Calu3 (cell line): ENCODE data around the gene ANO9. TPM values are rescaled to one million over a fixed set of nuclear protein-coding genes. Genes with fewer than 3 reads are reported as not detected.
"Not testable (repeated sequence)": the region's sequence is repeated elsewhere in the genome, so short reads cannot be mapped to it uniquely, and the experiment has no call there.

Experiments
- BruUV-seq: library from RNA; stranded (reverse); fragments of 400-500 nt; replicated peaks from 2 replicates; lab custom pipeline; 2021; lab: Mats Ljungman, UMichigan
- CTCF ChIA-PET: fragments of 300-600 bp; sonication (Branson Sonifier 250); formaldehyde crosslinking; loops from one replicate; lab custom pipeline; 2022; ENCODE audit warnings: antibody characterized with exemption; lab: Charles Lee
- DNase-seq: peaks from one replicate; pipeline ENCODE4 v3.0.0; 2022
- H3K27ac Mint-ChIP-seq: one replicate; pipeline ENCODE4 v1.8.0; 2022; ENCODE audit warnings: mixed read lengths; ENCODE audit not compliant: unreplicated experiment
- H3K27me3 Mint-ChIP-seq: one replicate; pipeline ENCODE4 v1.8.0; 2022; ENCODE audit warnings: mixed read lengths; ENCODE audit not compliant: unreplicated experiment
- H3K36me3 Mint-ChIP-seq: one replicate; pipeline ENCODE4 v1.8.0; 2022; ENCODE audit warnings: mild to moderate bottlenecking, moderate library complexity, mixed read lengths; ENCODE audit not compliant: insufficient read depth, unreplicated experiment
- H3K4me1 Mint-ChIP-seq: one replicate; pipeline ENCODE4 v1.8.0; 2022; ENCODE audit warnings: mild to moderate bottlenecking, low read depth, mixed read lengths; ENCODE audit not compliant: unreplicated experiment
- H3K4me3 Mint-ChIP-seq: one replicate; pipeline ENCODE4 v1.8.0; 2022; ENCODE audit warnings: mild to moderate bottlenecking, low read depth, moderate library complexity, mixed read lengths; ENCODE audit not compliant: unreplicated experiment
- H3K9me3 Mint-ChIP-seq: one replicate; pipeline ENCODE4 v1.8.0; 2022; ENCODE audit warnings: low read depth, mixed read lengths; ENCODE audit not compliant: unreplicated experiment
- intact Hi-C: fragments of 100-400 bp; cut with micrococcal nuclease; formaldehyde crosslinking; loops from one replicate; pipeline ENCODE4 v1.10.0; 2022; ENCODE audit not compliant: unreplicated experiment
- total RNA-seq: library from RNA; stranded (reverse); gene quantifications from 2 replicates; pipeline ENCODE4 v1.2.3, GENCODE V29; 2022
- TF ChIP-seq, protein P1 (sequence below): fragments of 200-600 bp; IDR thresholded peaks from one replicate; pipeline ENCODE4 v1.8.0; 2022; ENCODE audit warnings: antibody characterized with exemption; ENCODE audit not compliant: unreplicated experiment

Gene ANO9
- total RNA-seq, 1 experiment from 2014 or later = 27.2 TPM

DNA sequence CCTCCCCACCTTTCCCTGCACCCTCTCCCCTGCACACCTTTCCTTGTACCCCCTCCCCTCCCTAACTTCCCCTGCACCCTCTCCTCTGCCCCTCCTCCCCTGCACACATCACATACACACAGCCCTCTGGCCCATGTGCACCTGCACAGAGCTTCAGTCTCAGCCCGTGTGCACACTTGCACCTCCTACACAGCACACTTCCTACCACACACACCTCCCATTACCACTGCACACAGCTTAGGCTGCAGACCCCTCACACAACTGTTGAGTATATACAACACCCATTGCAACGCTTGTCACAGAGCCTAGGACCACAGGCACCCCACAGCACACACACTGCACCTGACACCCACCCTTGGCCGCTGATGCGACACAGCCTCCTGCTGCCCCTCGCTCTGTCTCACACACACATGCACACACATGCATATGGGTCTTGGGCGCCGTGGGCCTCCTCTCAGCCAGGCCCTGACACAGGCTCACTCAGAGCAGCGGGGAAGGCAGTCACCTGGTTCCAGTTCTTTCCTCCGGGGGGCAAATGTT, 27.4 kb downstream of the ANO9 start:
- TF ChIP-seq, protein P1, sequence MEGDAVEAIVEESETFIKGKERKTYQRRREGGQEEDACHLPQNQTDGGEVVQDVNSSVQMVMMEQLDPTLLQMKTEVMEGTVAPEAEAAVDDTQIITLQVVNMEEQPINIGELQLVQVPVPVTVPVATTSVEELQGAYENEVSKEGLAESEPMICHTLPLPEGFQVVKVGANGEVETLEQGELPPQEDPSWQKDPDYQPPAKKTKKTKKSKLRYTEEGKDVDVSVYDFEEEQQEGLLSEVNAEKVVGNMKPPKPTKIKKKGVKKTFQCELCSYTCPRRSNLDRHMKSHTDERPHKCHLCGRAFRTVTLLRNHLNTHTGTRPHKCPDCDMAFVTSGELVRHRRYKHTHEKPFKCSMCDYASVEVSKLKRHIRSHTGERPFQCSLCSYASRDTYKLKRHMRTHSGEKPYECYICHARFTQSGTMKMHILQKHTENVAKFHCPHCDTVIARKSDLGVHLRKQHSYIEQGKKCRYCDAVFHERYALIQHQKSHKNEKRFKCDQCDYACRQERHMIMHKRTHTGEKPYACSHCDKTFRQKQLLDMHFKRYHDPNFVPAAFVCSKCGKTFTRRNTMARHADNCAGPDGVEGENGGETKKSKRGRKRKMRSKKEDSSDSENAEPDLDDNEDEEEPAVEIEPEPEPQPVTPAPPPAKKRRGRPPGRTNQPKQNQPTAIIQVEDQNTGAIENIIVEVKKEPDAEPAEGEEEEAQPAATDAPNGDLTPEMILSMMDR = no peak
- intact Hi-C loops = no loop called here
- H3K4me3 Mint-ChIP-seq = no peak overlapping the region
- BruUV-seq = no TSS peak
- CTCF ChIA-PET = no interaction called here
- H3K9me3 Mint-ChIP-seq = no peaks in the 10 kb centered on the region
- no peaks in the 10 kb centered on the region for H3K27me3 Mint-ChIP-seq
- H3K36me3 Mint-ChIP-seq = peaks cover 42% of the 10 kb centered on the region
- H3K4me1 Mint-ChIP-seq = peaks cover 7% of the 10 kb centered on the region
- H3K27ac Mint-ChIP-seq = no peak overlapping the region
- DNase-seq = no peak

DNA sequence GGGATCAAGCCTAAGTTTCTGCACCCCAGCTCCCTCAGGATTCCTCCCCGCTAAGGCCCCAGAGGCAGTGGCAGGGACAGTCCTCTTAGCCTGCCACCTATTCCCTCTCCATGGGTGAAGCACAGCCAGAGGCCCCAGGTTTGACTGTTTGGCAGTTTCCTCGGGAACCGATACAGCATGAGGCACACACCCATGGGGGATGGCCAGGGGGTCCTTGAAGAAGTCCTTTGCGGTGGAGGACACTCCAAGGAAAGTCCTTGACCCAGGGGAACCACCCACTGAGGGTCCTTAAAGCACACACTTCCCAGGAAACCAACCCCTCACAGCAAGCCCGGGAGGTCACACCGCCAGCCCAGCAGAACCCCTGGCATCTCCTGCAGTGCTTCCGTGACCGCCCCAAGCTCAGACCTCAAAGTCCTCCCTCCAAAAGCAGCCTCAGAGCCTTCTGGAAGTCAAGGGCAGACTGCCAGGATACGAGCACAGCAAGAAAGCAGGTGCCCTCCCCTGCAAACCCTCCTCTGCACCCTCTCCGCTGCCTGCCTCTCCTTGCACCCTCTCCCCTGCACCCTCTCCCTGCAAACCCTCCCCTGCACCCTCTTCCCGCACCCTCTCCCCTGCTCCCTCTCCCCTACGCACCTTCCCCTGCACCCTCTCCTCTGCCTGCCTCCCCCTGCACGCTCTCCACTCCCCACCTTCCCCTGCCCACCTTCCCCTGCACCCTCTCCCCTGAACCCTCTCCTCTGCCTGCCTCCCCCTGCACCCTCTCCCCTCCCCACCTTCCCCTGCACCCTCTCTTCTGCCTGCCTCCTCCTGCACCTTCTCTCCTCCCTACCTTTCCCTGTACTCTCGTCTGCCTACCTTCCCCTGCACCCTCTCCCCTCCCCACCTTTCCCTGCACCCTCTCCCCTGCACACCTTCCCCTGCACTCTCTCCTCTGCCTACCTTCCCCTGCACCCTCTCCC, 28.4 kb downstream of the ANO9 start:
- CTCF ChIA-PET = interaction anchor here (1.3 kb wide), 1 partner anchor 34 kb away, joined by 4 read pairs; no protein-coding TSS in a partner anchor
- no peak for DNase-seq
- intact Hi-C loops = no loop called here
- no peak overlapping the region for H3K27ac Mint-ChIP-seq
- no peak overlapping the region for H3K4me3 Mint-ChIP-seq
- TF ChIP-seq, protein P1 = no peak
- no peaks in the 10 kb centered on the region for H3K27me3 Mint-ChIP-seq
- no TSS peak for BruUV-seq
- peaks cover 7% of the 10 kb centered on the region for H3K4me1 Mint-ChIP-seq
- no peaks in the 10 kb centered on the region for H3K9me3 Mint-ChIP-seq
- H3K36me3 Mint-ChIP-seq = peaks cover 47% of the 10 kb centered on the region

DNA sequence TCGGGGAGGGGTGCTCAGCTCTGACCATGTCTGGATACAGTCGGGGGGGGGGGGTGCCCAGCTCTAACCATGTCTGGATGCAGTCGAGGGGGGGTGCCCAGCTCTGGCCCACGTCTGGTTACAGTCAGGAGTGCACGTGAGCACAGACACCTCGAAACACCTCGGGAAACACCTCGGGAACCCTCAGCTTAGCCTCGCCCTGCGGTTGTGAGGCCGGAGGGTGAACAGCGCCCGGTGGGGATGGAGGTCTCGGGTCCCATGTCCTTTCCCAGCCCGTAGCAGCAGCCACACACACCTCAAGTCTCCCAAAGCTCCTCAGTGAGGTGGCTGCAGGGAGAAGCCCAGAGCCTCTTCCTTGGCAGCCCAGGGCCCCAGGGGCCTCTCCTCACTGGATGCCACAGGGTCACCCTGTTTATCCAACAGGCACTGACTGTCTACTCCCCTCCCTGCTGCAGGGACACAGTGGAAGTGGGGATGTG, 29.1 kb downstream of the ANO9 start:
- intact Hi-C loops = no loop called here
- no TSS peak for BruUV-seq
- Mint-ChIP-seq H3K36me3 (peaks cover 47% of the 10 kb centered on the region), H3K27me3 (no peaks in the 10 kb centered on the region), H3K4me3 (no peak overlapping the region), H3K4me1 (peaks cover 3% of the 10 kb centered on the region), H3K9me3 (no peaks in the 10 kb centered on the region), H3K27ac (no peak overlapping the region)
- no peak for DNase-seq
- TF ChIP-seq, protein P1 = no peak
- CTCF ChIA-PET = interaction anchor here (1.3 kb wide), 1 partner anchor 35 kb away, joined by 4 read pairs; no protein-coding TSS in a partner anchor

DNA sequence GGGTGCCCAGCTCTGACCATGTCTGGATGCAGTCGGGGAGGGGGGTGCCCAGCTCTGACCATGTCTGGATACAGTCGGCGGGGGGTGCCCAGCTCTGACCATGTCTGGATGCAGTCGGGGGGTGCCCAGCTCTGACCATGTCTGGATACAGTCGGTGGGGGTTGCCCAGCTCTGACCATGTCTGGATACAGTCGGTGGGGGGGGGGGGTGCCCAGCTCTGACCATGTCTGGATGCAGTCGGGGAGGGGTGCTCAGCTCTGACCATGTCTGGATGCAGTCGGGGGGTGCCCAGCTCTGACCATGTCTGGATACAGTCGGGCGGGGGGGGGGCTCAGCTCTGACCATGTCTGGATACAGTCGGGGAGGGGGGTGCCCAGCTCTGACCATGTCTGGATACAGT, 30.3 kb downstream of the ANO9 start:
- CTCF ChIA-PET = not testable (repeated sequence)

DNA sequence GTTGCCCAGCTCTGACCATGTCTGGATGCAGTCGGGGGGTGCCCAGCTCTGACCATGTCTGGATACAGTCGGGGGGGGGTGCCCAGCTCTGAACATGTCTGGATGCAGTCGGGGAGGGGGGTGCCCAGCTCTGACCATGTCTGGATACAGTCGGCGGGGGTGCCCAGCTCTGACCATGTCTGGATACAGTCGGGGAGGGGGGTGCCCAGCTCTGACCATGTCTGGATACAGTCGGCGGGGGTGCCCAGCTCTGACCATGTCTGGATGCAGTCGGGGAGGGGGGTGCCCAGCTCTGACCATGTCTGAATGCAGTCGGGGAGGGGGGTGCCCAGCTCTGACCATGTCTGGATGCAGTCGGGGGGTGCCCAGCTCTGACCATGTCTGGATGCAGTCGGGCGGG, 31.1 kb downstream of the ANO9 start:
- DNase-seq, H3K9me3 Mint-ChIP-seq, H3K4me3 Mint-ChIP-seq, intact Hi-C loops, BruUV-seq, H3K27ac Mint-ChIP-seq, H3K27me3 Mint-ChIP-seq, H3K4me1 Mint-ChIP-seq: not testable (repeated sequence)
- CTCF ChIA-PET = interaction anchor here (0.6 to 1.2 kb wide), 2 partner anchors 37 to 147 kb away, joined by 4 to 6 read pairs; no protein-coding TSS in a partner anchor
- peaks cover 45% of the 10 kb centered on the region for H3K36me3 Mint-ChIP-seq

More for the DNA sequence above, 30.3 kb downstream of the ANO9 start:
- DNase-seq, H3K4me1 Mint-ChIP-seq, BruUV-seq, H3K27me3 Mint-ChIP-seq, intact Hi-C loops, H3K27ac Mint-ChIP-seq, H3K4me3 Mint-ChIP-seq, H3K9me3 Mint-ChIP-seq: not testable (repeated sequence)
- H3K36me3 Mint-ChIP-seq = peaks cover 45% of the 10 kb centered on the region
